Activated CD4-positive, alpha-beta T cell treated with anti-CD3 and anti-CD28 coated beads for 36 hours (primary cell): ENCODE measurements around the gene FANCM. TPM values are rescaled to one million over a fixed set of nuclear protein-coding genes. Genes with fewer than 3 reads are reported as not detected.

Source experiments
- ATAC-seq: fragments of 200-7000 bp; cut with Tn5 transposase; one replicate; pipeline ENCODE4 v1.10.0; 2021; ENCODE audit warnings: mild to moderate bottlenecking, moderate library complexity
- CTCF ChIA-PET: fragments of 350-600 bp; sonication (Branson Sonifier 250); formaldehyde crosslinking; loops from one replicate; lab custom pipeline; 2021; ENCODE audit warnings: antibody characterized with exemption; lab: Charles Lee
- POLR2A ChIA-PET: fragments of 350-600 bp; sonication (Branson Sonifier 250); formaldehyde crosslinking; loops from one replicate; lab custom pipeline; 2021; ENCODE audit warnings: antibody characterized with exemption, inconsistent platforms; lab: Charles Lee
- DNase-seq: peaks from one replicate; pipeline ENCODE4 v3.0.0-alpha.2; 2020
- H3K27ac Mint-ChIP-seq: one replicate; pipeline ENCODE4 v1.8.0; 2021; ENCODE audit warnings: mixed read lengths
- H3K27me3 Mint-ChIP-seq: one replicate; pipeline ENCODE4 v1.8.0; 2021; ENCODE audit warnings: mixed read lengths
- H3K36me3 Mint-ChIP-seq: one replicate; pipeline ENCODE4 v1.8.0; 2021; ENCODE audit warnings: low read depth, mixed read lengths
- H3K4me1 Mint-ChIP-seq: one replicate; pipeline ENCODE4 v1.8.0; 2021; ENCODE audit warnings: mixed read lengths
- H3K4me3 Mint-ChIP-seq: one replicate; pipeline ENCODE4 v1.8.0; 2021; ENCODE audit warnings: mild to moderate bottlenecking, moderate library complexity, mixed read lengths
- H3K9me3 Mint-ChIP-seq: one replicate; pipeline ENCODE4 v1.8.0; 2021; ENCODE audit warnings: low read depth, mixed read lengths
- intact Hi-C, 2 experiments: fragments of 100-400 bp; cut with DNase I in 1 of 2; cut with micrococcal nuclease in 1 of 2; formaldehyde crosslinking; loops; one replicate each; pipeline versions ENCODE4 v1.14.2 to v1.15.1; 2022 to 2024; cut with DNase I, micrococcal nuclease
- total RNA-seq, 2 experiments: library from RNA; stranded (reverse); gene quantifications; one replicate each; pipeline ENCODE4 v1.2.3, GENCODE V29; 2021

Gene FANCM, protein sequence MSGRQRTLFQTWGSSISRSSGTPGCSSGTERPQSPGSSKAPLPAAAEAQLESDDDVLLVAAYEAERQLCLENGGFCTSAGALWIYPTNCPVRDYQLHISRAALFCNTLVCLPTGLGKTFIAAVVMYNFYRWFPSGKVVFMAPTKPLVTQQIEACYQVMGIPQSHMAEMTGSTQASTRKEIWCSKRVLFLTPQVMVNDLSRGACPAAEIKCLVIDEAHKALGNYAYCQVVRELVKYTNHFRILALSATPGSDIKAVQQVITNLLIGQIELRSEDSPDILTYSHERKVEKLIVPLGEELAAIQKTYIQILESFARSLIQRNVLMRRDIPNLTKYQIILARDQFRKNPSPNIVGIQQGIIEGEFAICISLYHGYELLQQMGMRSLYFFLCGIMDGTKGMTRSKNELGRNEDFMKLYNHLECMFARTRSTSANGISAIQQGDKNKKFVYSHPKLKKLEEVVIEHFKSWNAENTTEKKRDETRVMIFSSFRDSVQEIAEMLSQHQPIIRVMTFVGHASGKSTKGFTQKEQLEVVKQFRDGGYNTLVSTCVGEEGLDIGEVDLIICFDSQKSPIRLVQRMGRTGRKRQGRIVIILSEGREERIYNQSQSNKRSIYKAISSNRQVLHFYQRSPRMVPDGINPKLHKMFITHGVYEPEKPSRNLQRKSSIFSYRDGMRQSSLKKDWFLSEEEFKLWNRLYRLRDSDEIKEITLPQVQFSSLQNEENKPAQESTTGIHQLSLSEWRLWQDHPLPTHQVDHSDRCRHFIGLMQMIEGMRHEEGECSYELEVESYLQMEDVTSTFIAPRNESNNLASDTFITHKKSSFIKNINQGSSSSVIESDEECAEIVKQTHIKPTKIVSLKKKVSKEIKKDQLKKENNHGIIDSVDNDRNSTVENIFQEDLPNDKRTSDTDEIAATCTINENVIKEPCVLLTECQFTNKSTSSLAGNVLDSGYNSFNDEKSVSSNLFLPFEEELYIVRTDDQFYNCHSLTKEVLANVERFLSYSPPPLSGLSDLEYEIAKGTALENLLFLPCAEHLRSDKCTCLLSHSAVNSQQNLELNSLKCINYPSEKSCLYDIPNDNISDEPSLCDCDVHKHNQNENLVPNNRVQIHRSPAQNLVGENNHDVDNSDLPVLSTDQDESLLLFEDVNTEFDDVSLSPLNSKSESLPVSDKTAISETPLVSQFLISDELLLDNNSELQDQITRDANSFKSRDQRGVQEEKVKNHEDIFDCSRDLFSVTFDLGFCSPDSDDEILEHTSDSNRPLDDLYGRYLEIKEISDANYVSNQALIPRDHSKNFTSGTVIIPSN (N-terminal part only)
- total RNA-seq: 10 to 100 TPM; 11.5 to 14.6 TPM

DNA sequence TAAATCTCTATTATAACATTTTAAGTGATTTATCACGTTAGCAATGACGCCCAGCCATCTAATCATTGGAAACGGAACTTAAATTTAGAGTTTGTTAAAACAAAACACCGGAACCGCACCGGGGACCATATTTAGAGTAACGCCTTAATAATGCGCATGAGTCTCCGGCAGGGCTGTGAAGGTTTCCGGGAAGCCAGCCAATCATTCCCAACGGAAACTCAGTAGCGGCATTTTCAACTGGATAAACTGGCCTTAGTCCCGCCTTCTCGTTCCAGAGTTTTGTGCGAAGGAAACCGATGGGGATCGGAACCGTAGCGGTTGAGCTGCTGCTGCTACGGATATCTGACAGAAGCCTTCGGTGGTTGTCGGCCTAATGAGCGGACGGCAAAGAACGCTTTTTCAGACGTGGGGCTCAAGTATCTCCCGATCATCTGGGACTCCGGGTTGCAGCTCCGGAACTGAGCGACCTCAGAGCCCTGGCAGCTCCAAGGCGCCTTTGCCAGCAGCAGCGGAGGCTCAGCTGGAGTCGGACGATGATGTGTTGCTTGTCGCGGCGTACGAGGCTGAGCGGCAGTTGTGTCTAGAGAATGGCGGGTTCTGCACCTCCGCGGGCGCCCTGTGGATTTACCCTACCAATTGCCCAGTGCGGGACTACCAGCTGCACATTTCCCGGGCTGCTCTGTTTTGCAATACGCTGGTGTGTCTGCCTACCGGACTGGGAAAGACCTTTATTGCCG lies at the start of gene FANCM:
TSS of gene FANCM (plus strand) at position 272 of the 737 bp plus-strand sequence. CDS start at position 374, 102 bp downstream.
- Mint-ChIP-seq H3K27ac (peak within 1 kb of the TSS; percentile 99), H3K36me3 (peaks cover 10% of the 10 kb centered on the region), H3K27me3 (no peaks in the 10 kb centered on the region), H3K4me3 (peak within 1 kb of the TSS; percentile 93), H3K9me3 (no peaks in the 10 kb centered on the region), H3K4me1 (peaks cover 37% of the 10 kb centered on the region)
- ChIA-PET CTCF (interaction anchor here (0.8 to 1.3 kb wide), 5 partner anchors 8 to 174 kb away, joined by 3 to 5 read pairs (median 3); partner anchors contain the start of genes KLHL28 and TOGARAM1), POLR2A (interaction anchor here (0.6 to 1.1 kb wide), 3 partner anchors 10 to 187 kb away, joined by 3 to 8 read pairs (median 5); partner anchors contain the start of genes KLHL28 and TOGARAM1)
- ATAC-seq: peak; percentile 56
- DNase-seq: peak; percentile 90
- intact Hi-C loops: loop anchor here (5.0 kb wide), 2 partner anchors 131 to 224 kb away; no protein-coding TSS in a partner anchor

DNA sequence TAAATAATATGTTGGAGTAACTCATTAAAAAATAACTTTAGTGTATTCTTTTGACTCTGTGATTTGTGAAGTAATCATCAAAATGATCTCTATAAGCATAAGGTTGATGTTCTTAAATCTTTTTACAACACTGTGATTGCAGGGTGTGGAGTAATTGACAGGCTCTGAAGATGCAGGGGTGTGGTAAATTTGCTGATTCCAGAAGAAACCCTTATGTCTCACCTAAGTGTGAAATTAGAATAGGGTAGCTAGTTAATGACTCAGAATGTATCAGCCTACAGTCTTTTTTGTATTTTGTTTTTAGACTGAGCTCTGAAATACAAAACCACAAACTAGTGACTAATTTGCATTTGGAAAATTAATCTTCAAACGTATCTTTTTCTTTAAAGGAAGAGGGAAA lies 45.9 kb upstream of the FANCM start:
- Mint-ChIP-seq H3K27ac (peak overlapping the region; percentile 88), H3K27me3 (no peaks in the 10 kb centered on the region), H3K4me1 (peaks cover 72% of the 10 kb centered on the region), H3K36me3 (peaks cover 35% of the 10 kb centered on the region), H3K4me3 (peak overlapping the region; percentile 43), H3K9me3 (no peaks in the 10 kb centered on the region)
- ATAC-seq: peak; percentile 95
- intact Hi-C loops: loop anchor here (1.0 kb wide), 2 partner anchors 24 to 44 kb away; partner anchors contain the start of gene FKBP3 (in 1 of the 2)
- POLR2A ChIA-PET: interaction anchor here (0.9 kb wide), 1 partner anchor 27 kb away, joined by 3 read pairs; no protein-coding TSS in a partner anchor
- CTCF ChIA-PET: interaction anchor here (0.8 to 0.9 kb wide), 2 partner anchors 10 to 45 kb away, joined by 3 to 4 read pairs; partner anchors contain the start of gene FANCM
- DNase-seq: peak; percentile 27

GRCh38 chr14:45091710-45092109 lies 44.0 kb upstream of the FANCM start:
- intact Hi-C loops: no loop called here
- ChIA-PET CTCF (no interaction called here), POLR2A (interaction anchor here (0.6 kb wide), 1 partner anchor 22 kb away, joined by 3 read pairs; no protein-coding TSS in a partner anchor)
- peaks cover 62% of the 10 kb centered on the region for H3K4me1 Mint-ChIP-seq
- H3K27ac Mint-ChIP-seq: no peak overlapping the region
- ATAC-seq (no peak), DNase-seq (no peak)
- H3K9me3 Mint-ChIP-seq: no peaks in the 10 kb centered on the region
- H3K4me3 Mint-ChIP-seq: no peak overlapping the region
- no peaks in the 10 kb centered on the region for H3K27me3 Mint-ChIP-seq
- H3K36me3 Mint-ChIP-seq: peaks cover 43% of the 10 kb centered on the region

GRCh38 chr14:45094275-45094674 lies 41.5 kb upstream of the FANCM start:
- POLR2A ChIA-PET: no interaction called here
- peaks cover 53% of the 10 kb centered on the region for H3K36me3 Mint-ChIP-seq

DNA sequence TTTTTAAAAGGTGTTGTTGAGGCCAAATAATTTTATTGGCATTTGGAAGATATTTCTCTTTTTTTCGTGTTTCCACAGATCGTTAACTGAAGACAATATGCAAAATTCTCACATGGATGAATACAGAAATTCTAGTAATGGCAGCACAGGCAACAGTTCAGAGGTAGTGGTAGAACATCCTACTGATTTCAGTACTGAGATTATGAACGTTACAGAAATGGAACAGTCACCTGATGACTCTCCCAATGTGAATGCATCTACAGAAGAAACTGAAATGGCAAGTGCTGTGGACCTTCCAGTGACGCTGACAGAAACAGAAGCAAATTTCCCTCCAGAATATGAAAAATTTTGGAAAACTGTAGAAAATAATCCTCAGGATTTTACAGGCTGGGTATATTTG lies 40.6 kb upstream of the FANCM start:
- Mint-ChIP-seq H3K36me3 (peaks cover 57% of the 10 kb centered on the region), H3K27ac (no peak overlapping the region), H3K27me3 (no peaks in the 10 kb centered on the region), H3K4me3 (no peak overlapping the region), H3K4me1 (peaks cover 34% of the 10 kb centered on the region), H3K9me3 (no peaks in the 10 kb centered on the region)
- ATAC-seq: peak; percentile 93
- DNase-seq: no peak
- intact Hi-C loops: no loop called here
- ChIA-PET POLR2A (interaction anchor here (0.8 kb wide), 1 partner anchor 39 kb away, joined by 3 read pairs; the partner anchor contains the start of gene FKBP3), CTCF (interaction anchor here (0.6 kb wide), 1 partner anchor 18 kb away, joined by 3 read pairs; no protein-coding TSS in a partner anchor)

More at GRCh38 chr14:45094275-45094674, 41.5 kb upstream of the FANCM start:
- no peak overlapping the region for H3K27ac Mint-ChIP-seq
- H3K4me1 Mint-ChIP-seq: peaks cover 42% of the 10 kb centered on the region
- ATAC-seq (no peak), DNase-seq (no peak)
- H3K27me3 Mint-ChIP-seq: no peaks in the 10 kb centered on the region
- H3K4me3 Mint-ChIP-seq: no peak overlapping the region
- H3K9me3 Mint-ChIP-seq: no peaks in the 10 kb centered on the region
- intact Hi-C loops: no loop called here
- CTCF ChIA-PET: interaction anchor here (0.5 to 0.8 kb wide), 4 partner anchors 19 to 148 kb away, joined by 3 read pairs; no protein-coding TSS in a partner anchor

GRCh38 chr14:45096218-45096617 lies 39.5 kb upstream of the FANCM start:
- H3K4me1 Mint-ChIP-seq: peaks cover 24% of the 10 kb centered on the region
- CTCF ChIA-PET: no interaction called here
- no peak overlapping the region for H3K27ac Mint-ChIP-seq
- intact Hi-C loops: no loop called here
- POLR2A ChIA-PET: no interaction called here
- no peak for ATAC-seq
- no peaks in the 10 kb centered on the region for H3K27me3 Mint-ChIP-seq
- no peak for DNase-seq
- peaks cover 58% of the 10 kb centered on the region for H3K36me3 Mint-ChIP-seq
- no peak overlapping the region for H3K4me3 Mint-ChIP-seq
- H3K9me3 Mint-ChIP-seq: no peaks in the 10 kb centered on the region

GRCh38 chr14:45103806-45104205 lies 31.9 kb upstream of the FANCM start:
- intact Hi-C loops: no loop called here
- ChIA-PET CTCF (no interaction called here), POLR2A (no interaction called here)
- H3K4me1 Mint-ChIP-seq: peaks cover 1% of the 10 kb centered on the region
- H3K9me3 Mint-ChIP-seq: no peaks in the 10 kb centered on the region
- H3K27me3 Mint-ChIP-seq: no peaks in the 10 kb centered on the region
- no peak overlapping the region for H3K27ac Mint-ChIP-seq
- H3K4me3 Mint-ChIP-seq: no peak overlapping the region
- DNase-seq (no peak), ATAC-seq (no peak)
- peaks cover 44% of the 10 kb centered on the region for H3K36me3 Mint-ChIP-seq

DNA sequence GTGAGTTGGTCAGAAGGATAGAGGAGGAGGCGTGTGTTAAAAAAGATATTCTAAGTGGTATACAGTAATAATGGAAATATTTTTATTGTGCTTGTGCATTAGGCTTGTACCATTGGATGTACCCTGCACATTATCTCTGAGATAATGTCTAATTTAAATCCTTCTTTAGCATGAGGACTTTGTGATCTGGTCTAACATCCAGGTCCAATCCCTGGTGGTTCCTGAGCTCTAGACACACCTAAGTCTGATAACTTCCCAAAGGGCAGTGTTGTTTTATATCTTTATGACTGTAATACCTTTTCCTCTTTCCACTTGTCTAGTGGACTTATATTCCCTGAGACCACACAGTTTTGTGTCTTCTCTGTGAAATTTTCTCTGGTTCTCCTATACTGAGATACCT lies 31.2 kb upstream of the FANCM start:
- Mint-ChIP-seq H3K4me3 (no peak overlapping the region), H3K36me3 (peaks cover 44% of the 10 kb centered on the region), H3K4me1 (peaks cover 4% of the 10 kb centered on the region), H3K27me3 (no peaks in the 10 kb centered on the region), H3K9me3 (no peaks in the 10 kb centered on the region), H3K27ac (no peak overlapping the region)
- CTCF ChIA-PET: no interaction called here
- intact Hi-C loops: no loop called here
- POLR2A ChIA-PET: no interaction called here
- DNase-seq (no peak), ATAC-seq (no peak)

- peak; percentile 70 for ATAC-seq
- Mint-ChIP-seq H3K27me3 (no peaks in the 10 kb centered on the region), H3K36me3 (peaks cover 41% of the 10 kb centered on the region), H3K4me3 (no peak overlapping the region), H3K27ac (peak overlapping the region; percentile 72), H3K9me3 (no peaks in the 10 kb centered on the region), H3K4me1 (peaks cover 29% of the 10 kb centered on the region)
- DNase-seq: no peak
- CTCF ChIA-PET: interaction anchor here (0.9 to 3.2 kb wide), 3 partner anchors 16 to 27 kb away, joined by 3 to 15 read pairs (median 3); no protein-coding TSS in a partner anchor
- POLR2A ChIA-PET: interaction anchor here (0.6 to 1.4 kb wide), 2 partner anchors 21 to 72 kb away, joined by 3 to 4 read pairs; no protein-coding TSS in a partner anchor
- intact Hi-C loops: no loop called here
Observed at GRCh38 chr14:45112896-45113781, 22.6 kb upstream of the FANCM start.
